HL-60 (cell line): ENCODE data around the gene LAMA1.

Source experiments
- DNase-seq, 2 experiments: peaks; one replicate each; pipeline ENCODE4 v3.0.0-alpha.2; 2010 to 2020; ENCODE audit warnings: low read depth in 1 of 2, low spot score in 1 of 2
- H3K27ac ChIP-seq: fragments of 250-450 bp; sonication (Bioruptor Pico); replicated peaks from 2 replicates; pipeline ENCODE4 v1.5.1; 2020; ENCODE audit warnings: mild to moderate bottlenecking, moderate library complexity
- H3K27me3 ChIP-seq: fragments of 250-450 bp; sonication (Bioruptor Pico); 2 replicates; pipeline ENCODE4 v1.5.1; 2021; ENCODE audit warnings: mild to moderate bottlenecking, moderate library complexity; ENCODE audit not compliant: insufficient read depth, poor library complexity, severe bottlenecking
- H3K4me3 ChIP-seq: replicated peaks from 2 replicates; pipeline ENCODE4 v1.5.1; 2011; ENCODE audit warnings: mild to moderate bottlenecking, control low read depth, low read length; ENCODE audit not compliant: insufficient read depth
- CTCF ChIP-seq: IDR thresholded peaks from one replicate; pipeline ENCODE4 v1.5.1; 2011; ENCODE audit warnings: low read length, control low read depth, inconsistent platforms; ENCODE audit not compliant: insufficient read depth
- GABPA ChIP-seq: IDR thresholded peaks from 2 replicates; pipeline ENCODE4 v1.6.1; 2012; ENCODE audit warnings: low read depth
- POLR2AphosphoS5 ChIP-seq: IDR thresholded peaks from 2 replicates; pipeline ENCODE4 v1.6.1; 2012; ENCODE audit warnings: low read depth
- SPI1 ChIP-seq: IDR thresholded peaks from 2 replicates; pipeline ENCODE4 v1.6.1; 2012; ENCODE audit warnings: low read depth, mild to moderate bottlenecking, borderline replicate concordance
- TF ChIP-seq, protein P1 (sequence below): IDR thresholded peaks from 2 replicates; pipeline ENCODE4 v1.6.1; 2012; ENCODE audit warnings: low read depth; ENCODE audit not compliant: insufficient replicate concordance

The LAMA1 gene

GRCh38 chr18:7025194-7025593 lies 92.4 kb downstream of the LAMA1 start:
- H3K27ac ChIP-seq, result no peak overlapping the region
- no peak for TF ChIP-seq GABPA
- no peak for TF ChIP-seq SPI1
- TF ChIP-seq, protein P1, sequence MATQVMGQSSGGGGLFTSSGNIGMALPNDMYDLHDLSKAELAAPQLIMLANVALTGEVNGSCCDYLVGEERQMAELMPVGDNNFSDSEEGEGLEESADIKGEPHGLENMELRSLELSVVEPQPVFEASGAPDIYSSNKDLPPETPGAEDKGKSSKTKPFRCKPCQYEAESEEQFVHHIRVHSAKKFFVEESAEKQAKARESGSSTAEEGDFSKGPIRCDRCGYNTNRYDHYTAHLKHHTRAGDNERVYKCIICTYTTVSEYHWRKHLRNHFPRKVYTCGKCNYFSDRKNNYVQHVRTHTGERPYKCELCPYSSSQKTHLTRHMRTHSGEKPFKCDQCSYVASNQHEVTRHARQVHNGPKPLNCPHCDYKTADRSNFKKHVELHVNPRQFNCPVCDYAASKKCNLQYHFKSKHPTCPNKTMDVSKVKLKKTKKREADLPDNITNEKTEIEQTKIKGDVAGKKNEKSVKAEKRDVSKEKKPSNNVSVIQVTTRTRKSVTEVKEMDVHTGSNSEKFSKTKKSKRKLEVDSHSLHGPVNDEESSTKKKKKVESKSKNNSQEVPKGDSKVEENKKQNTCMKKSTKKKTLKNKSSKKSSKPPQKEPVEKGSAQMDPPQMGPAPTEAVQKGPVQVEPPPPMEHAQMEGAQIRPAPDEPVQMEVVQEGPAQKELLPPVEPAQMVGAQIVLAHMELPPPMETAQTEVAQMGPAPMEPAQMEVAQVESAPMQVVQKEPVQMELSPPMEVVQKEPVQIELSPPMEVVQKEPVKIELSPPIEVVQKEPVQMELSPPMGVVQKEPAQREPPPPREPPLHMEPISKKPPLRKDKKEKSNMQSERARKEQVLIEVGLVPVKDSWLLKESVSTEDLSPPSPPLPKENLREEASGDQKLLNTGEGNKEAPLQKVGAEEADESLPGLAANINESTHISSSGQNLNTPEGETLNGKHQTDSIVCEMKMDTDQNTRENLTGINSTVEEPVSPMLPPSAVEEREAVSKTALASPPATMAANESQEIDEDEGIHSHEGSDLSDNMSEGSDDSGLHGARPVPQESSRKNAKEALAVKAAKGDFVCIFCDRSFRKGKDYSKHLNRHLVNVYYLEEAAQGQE, result no peak
- TF ChIP-seq POLR2AphosphoS5, result no peak
- no peak for TF ChIP-seq CTCF
- no peak for DNase-seq
- no peak overlapping the region for H3K4me3 ChIP-seq
- no peaks in the 10 kb centered on the region for H3K27me3 ChIP-seq

GRCh38 chr18:7023581-7023980 lies 94.0 kb downstream of the LAMA1 start:
- DNase-seq, result no peak
- Histone ChIP-seq H3K27ac (no peak overlapping the region), H3K27me3 (no peaks in the 10 kb centered on the region), H3K4me3 (no peak overlapping the region)
- no peak for TF ChIP-seq CTCF
- TF ChIP-seq SPI1, result no peak

DNA sequence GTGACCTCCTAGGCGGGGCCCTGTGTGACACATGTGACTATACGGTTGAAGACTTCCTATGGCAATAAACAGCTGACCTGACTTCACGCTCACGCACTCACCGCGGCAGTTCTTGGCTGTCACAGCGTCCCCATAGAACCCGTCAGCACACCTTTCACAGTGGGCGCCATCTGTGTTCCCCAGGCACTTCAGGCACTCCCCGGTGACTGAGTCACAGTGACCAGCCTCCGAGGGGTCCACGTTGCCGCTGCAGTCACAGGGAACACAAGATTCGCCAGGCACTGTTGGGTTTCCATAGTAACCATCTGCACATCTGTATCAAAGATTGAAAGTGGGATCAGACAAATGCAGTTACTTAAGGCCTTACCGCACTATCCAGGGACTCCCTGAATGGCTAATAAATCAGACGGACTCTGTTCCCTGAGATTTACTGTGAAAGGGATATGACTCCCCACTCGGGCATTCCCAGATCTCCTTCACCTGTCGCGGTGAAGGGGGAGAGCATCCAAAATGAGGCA lies 94.5 kb downstream of the LAMA1 start:
- no peak for DNase-seq
- Histone ChIP-seq H3K27me3 (no peaks in the 10 kb centered on the region), H3K4me3 (no peak overlapping the region), H3K27ac (no peak overlapping the region)
- TF ChIP-seq SPI1, result no peak
- TF ChIP-seq, protein P1, result no peak
- TF ChIP-seq GABPA, result no peak
- TF ChIP-seq CTCF, result no peak
- no peak for TF ChIP-seq POLR2AphosphoS5

DNA sequence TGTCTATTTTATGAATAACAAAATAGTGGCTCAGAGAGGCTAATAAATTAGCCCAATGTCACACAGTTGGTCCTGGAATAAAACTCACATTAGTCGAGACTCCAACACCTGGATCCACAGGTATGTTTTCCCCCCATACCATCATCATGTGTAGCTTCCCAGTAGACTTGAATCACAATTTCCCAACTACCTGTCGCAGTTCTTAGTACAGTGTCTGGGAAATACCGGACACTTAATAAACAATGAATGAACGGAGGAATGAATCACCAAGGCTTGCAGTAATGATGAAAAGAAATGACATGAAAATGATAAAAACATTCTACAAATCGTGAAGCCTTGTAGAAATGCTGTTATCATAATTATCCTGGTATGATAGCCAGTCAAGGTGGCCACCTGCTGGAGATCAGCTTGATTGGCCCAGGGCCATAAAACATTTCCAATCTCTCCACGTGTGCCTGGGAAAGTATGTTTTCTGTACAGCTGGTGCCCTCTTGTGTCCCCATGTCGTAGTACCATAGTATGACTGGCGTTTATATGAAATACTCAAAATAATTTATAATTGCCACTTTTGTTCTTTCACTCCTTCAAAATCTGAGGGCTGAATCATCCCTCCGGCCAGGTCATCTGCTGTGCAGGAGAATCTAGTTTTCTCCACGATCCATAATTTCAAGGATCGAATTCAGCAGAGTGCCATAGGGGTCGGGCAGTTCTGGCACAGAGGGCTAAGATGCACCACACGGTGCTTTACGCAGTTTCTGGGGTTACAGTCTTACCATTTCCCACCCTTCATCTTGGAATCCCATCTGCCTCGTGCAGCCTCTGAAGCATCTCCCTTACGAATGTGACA lies 95.4 kb downstream of the LAMA1 start:
- DNase-seq, result peak; percentile 10 to 48
- Histone ChIP-seq H3K27ac (no peak overlapping the region), H3K27me3 (no peaks in the 10 kb centered on the region), H3K4me3 (no peak overlapping the region)
- TF ChIP-seq POLR2AphosphoS5 (no peak), CTCF (peak; percentile 9)
